ENCODE data around the gene TEX261.

DNA sequence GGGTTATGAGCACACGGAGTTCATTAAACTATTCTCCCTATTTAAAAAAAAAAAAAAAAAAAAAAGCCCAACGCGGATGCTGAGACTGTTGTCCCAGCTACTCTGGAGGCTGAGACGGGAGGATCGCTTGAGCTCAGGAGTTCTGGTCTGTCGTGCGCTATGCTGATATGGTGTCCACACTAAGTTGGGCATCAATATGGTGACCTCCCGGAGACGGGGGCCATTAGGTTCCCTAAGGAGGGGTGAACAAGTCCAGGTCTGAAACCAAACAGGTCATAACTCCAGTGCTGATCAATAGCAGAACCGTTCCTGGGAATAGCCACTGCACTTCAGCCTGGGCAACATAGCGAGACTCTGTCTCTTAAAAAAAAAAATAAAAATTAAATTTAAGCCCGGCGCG lies 29.2 kb downstream of the TEX261 start:
- TF ChIP-seq POLR2AphosphoS5 (IDR thresholded peaks at IDR 0.05; ENCODE audit: insufficient read depth in 1 of 2, low read depth in 1 of 2), result no peak
- TF ChIP-seq, protein P1, sequence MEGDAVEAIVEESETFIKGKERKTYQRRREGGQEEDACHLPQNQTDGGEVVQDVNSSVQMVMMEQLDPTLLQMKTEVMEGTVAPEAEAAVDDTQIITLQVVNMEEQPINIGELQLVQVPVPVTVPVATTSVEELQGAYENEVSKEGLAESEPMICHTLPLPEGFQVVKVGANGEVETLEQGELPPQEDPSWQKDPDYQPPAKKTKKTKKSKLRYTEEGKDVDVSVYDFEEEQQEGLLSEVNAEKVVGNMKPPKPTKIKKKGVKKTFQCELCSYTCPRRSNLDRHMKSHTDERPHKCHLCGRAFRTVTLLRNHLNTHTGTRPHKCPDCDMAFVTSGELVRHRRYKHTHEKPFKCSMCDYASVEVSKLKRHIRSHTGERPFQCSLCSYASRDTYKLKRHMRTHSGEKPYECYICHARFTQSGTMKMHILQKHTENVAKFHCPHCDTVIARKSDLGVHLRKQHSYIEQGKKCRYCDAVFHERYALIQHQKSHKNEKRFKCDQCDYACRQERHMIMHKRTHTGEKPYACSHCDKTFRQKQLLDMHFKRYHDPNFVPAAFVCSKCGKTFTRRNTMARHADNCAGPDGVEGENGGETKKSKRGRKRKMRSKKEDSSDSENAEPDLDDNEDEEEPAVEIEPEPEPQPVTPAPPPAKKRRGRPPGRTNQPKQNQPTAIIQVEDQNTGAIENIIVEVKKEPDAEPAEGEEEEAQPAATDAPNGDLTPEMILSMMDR (IDR thresholded peaks at IDR 0.05), result no peak
